ENCODE results near the gene SLC9A4. TPM values are rescaled to one million over a fixed set of nuclear protein-coding genes. Genes with fewer than 3 reads are reported as not detected.

SLC9A4 gene
- total RNA-seq, 1 donor from 2014 or later = 0.40 TPM

DNA sequence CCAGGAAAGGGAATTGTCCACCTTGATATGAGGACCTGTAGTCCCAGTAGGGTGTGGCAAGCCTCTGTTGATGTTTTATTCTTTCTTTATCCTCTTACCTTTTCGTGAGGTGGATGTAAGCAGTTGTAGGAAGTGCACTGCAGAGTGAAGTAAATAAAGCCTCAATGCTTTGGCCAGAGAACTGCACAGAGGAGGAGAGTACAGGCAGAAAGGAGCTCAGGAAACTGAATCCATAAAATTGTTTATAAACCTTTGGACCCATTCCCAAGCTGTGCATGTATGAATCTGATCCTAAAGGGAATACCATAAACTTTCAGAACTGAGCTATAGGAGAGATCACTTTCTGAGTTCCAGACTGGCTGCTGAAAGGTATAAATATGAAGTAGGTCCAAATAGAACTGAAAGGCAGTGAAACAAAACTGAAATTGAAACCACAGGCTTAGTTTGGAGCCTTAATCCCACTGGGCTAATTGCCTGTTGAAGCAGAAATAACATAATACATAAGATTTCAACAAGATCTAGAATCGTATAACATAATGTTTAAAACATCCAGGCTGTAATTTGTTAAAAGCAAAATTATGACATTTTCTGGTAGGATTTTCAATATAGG, 17.9 kb upstream of the SLC9A4 start:
- no peak for DNase-seq (ENCODE audit: low read depth)

DNA sequence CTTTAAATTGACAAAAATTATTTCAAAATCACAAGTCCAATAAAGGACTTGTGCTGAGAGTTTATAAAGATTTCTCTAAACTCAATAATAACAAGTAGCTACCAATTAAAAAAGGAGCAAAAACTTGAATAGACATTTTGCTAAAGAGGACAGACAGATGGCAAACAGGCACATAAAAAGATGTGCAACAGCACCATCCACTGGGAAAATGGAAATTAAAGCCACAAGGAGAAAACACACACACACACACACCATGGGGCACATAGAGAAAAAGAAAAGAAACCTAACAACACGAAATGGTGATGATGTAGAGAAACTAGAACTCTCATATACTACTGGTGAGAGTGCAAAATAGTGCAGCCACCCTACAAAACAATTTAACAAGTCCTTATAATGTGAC, 12.6 kb upstream of the SLC9A4 start:
- DNase-seq (ENCODE audit: low read depth) = no peak

DNA sequence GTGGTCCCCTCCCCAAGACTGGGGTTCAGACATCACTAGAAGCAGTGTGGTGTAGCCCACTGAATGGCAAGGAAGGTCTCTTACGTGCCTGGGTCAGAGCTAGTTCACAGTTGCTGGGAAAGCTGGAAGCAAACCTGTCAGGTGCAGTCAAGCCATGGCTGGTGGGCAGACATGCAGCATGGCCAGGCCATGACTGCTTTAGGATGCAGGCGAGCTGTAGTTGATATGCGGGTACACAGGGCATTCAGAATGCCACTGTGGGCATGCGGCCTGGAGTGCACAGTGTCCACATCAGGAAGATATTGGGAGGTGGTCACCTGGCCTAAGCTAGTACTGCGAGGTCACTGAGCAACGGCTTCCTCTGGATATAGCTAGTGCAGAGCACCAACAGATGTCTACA, 11.8 kb upstream of the SLC9A4 start:
- DNase-seq (ENCODE audit: low read depth) = no peak

DNA sequence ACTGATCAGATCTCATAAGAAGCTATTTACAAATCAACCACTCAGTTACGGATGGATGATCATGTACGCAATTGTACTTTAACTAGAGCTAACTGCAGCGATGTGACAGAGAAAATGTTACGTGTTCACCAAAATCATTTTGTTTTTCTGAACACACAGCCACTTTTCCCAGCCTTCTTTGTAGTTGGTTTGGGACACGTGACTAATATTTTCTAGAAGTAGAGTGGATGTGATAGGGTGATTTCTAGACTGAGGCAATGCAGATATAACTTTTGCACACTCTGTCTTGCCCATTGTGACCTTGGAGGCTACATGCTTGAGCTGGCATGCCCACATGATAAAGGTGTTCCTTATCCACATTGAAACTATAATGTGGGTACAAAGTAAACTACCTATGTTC, 9.9 kb upstream of the SLC9A4 start:
- no peak for DNase-seq (ENCODE audit: low read depth)

DNA sequence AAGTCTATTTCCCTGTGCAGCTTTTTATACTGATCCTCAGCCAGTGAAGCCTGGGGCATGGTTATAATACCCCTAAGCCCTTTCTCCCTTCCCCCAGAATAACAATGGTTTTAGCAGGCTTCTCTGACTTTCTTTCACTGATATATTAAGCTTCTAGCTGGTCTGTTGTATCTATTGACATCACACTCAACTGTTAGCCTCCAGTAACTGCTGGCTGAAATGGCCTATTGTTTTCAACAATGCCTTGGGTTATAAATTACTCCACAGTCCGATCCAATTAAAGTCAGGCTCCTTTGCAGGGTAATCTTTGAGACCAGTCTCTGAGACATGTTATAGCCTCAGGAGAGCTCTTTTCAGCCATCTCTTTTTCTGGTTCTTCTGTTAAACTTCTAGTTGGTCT, 2.9 kb upstream of the SLC9A4 start:
- DNase-seq (ENCODE audit: low read depth) = no peak

DNA sequence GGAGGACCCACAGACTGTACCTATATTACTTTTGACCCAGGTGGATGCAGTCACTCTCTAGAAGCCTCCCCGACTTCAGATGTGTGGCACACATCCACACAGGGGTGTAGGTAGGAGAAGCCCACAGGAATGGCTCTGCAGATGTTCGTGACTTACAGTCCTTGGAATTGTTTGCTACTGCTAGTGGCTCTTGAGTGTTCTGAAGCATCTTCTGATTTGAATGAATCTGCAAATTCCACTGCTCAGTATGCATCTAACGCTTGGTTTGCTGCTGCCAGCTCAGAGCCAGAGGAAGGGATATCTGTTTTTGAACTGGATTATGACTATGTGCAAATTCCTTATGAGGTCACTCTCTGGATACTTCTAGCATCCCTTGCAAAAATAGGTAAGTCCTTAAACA, 605 bp downstream of the SLC9A4 start:
- no peak for DNase-seq (ENCODE audit: low read depth)

DNA sequence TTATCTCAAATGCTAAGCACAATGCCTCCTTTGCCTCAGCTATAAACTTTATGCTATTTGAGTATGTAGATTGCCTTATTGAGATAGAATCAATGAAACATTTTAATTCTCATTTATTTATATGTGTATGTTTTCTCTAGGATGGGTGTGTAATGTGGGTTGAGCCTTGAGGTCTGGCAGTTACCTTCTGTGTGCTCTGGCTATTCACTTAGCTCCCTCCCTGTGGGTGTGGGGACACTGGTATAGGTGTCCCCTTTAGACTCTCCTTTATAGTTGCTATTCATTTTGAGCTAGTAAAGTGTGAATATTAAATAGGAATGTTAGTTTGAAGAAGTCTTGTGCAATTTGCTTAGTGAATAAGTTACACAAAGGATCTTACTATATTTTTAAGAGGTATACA, 1.8 kb downstream of the SLC9A4 start:
- no peak for DNase-seq (ENCODE audit: low read depth)

DNA sequence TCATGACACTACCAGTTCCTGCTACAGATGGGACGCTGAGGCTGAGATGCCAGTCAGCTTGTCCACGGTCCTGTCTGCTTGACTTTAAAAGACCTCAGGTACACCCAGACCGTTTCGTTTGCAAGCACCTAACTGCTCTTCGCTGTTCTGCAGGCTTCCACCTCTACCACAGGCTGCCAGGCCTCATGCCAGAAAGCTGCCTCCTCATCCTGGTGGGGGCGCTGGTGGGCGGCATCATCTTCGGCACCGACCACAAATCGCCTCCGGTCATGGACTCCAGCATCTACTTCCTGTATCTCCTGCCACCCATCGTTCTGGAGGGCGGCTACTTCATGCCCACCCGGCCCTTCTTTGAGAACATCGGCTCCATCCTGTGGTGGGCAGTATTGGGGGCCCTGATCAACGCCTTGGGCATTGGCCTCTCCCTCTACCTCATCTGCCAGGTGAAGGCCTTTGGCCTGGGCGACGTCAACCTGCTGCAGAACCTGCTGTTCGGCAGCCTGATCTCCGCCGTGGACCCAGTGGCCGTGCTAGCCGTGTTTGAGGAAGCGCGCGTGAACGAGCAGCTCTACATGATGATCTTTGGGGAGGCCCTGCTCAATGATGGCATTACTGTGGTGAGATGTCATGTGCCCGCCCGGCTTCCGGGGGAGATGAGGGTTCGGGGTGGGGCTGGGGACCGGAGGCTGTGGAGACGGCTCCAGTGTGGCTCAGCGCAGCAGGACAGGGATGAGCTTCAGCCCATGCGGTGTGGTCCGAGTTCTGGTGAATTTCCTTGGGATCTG, 5.9 kb downstream of the SLC9A4 start:
- DNase-seq (ENCODE audit: low read depth) = no peak

DNA sequence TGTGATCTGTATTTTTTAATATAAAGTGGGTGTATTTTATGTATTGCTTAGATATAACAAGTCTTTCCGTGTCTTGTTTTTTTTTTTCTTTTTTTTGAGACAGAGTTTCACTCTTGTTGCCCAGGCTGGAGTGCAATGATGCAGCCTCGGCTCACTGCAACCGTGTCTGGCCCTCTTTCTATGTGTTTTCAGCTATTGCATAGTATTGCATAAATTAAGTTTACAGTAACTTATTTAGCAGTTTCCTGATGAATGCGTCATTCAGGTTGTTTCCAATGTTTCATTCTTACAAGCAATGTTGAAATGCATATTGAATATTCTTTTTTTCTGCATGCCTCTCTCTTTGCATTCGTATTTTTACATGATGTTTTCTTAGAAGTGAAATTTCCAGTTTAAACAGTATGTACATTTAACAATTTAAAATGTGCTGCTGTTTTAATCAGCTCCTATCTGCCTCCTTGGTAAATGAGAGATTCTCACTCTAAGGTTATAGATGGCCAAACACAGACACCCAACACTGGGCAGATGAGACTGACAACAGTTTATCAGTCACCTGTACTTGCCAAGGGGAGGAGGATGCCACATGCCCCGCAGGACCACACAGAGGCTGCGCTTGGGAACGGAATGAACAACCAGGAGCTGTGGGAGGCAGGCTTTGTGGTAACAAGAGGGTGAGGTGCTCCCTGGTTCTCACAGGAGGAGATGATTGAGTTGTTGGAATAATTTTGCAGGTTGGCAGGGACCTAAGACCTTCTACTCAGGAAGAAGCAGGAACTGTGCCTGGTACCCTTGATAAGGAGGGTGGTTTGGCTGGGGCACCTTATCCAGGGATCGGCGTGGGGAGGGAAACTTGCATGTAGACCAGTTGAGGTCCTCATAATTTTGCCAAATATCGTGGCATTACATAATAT, 7.5 kb downstream of the SLC9A4 start:
- no peak for DNase-seq (ENCODE audit: low read depth)

DNA sequence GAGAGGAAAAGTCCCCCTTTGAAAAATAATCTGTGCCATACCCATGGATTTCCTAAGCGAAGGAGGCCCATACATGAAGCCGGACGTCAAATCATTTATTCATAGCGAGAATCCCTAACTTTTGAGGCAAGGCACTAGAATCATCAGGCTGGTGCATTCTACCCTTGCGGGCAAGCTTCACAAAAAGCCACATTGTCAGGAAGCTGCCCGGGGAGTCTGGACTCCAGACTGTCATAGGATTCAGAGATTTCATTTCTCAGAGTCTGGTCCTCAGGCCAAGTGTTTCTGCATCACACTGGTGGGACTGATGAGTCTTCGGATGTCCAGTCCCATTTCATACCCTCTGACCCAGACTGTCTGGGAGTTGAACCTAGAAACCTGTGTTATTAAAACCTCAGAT, 8.9 kb downstream of the SLC9A4 start:
- DNase-seq (ENCODE audit: low read depth) = no peak

DNA sequence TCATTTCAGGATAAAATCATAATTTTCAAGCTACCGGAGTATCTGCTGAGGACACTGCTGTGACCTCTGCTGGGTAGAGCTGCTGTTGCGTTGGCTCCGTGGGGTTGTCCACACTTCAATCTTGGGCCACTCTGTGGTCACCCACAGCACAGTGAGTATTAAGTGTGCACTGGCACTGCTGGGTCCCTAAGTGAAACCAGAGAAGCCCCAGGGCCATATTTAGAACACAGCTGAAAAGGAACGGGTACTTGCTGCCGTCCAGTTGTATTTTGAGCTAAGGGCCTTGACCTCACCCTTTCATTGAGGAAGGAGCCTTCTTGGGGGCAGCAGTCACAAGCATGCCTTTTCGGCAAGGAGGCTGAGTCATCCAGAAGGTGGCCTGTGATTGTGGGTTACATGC, 10.1 kb downstream of the SLC9A4 start:
- DNase-seq (ENCODE audit: low read depth) = no peak

DNA sequence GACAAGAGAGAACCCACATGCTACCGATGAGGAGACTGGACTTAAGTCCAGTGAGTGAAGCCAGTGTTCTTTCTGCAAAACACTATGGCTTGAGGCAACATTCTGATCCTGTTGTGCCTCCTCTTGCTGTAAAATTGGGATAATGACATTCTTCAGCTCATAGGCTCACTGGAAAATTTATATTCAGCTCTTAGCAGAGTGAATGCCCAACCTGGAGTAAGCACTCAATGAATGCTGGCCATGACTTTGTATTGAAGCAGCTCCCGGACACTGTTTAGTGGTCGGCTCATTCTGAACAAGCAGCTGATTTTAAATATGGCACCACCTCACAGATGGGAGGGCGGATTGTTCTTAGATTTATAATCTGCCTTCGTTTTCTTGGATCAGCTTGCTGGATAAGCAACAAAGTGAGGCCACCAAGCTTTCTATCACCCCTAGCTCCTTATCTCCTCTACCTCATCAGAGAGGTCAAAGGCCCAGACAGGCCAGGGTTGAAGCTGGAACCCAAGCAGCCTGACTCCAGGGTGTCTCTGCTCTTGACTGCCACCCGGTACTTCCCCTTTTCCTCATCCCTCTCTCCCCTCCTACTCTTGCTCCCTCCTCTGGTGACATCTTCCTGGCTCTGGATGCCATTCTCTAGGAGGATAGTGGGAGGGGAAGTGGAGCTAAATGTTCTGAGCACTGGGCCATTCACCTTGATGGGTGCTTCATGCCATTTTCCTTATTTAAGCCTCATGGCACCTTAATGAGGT, 11.5 kb downstream of the SLC9A4 start:
- DNase-seq (ENCODE audit: low read depth) = no peak

DNA sequence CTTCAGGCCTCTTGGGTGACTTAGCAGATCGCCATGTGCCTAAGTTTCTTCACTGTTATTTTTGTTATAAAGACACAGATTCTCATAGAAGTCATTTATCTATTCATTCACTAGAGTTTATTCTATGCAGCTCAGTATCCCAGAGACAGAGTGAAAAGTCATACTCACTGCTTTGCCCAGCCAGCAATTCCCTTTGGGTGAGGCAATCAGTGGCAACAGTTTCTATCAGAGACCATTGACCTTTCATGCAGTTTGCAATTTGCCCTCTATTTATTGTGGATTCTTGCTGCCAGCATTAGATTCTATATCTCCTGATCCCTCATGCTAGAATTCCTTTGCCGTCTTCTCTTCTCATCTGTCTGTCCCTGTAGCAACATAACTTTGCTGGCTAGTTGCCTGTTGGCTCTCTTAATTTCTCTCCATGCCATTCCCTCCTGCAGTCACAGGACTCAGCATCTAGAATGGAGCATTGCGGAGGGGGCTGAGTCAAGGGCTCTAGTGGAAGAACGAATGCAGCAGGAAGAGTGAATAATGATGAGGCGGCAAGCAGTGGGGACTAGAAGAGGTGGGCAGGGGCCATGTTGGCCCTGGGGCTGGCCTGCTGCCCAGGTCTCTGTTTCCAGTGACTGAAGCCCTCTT, 12.2 kb downstream of the SLC9A4 start:
- peak; percentile 10 for DNase-seq (ENCODE audit: low read depth)

DNA sequence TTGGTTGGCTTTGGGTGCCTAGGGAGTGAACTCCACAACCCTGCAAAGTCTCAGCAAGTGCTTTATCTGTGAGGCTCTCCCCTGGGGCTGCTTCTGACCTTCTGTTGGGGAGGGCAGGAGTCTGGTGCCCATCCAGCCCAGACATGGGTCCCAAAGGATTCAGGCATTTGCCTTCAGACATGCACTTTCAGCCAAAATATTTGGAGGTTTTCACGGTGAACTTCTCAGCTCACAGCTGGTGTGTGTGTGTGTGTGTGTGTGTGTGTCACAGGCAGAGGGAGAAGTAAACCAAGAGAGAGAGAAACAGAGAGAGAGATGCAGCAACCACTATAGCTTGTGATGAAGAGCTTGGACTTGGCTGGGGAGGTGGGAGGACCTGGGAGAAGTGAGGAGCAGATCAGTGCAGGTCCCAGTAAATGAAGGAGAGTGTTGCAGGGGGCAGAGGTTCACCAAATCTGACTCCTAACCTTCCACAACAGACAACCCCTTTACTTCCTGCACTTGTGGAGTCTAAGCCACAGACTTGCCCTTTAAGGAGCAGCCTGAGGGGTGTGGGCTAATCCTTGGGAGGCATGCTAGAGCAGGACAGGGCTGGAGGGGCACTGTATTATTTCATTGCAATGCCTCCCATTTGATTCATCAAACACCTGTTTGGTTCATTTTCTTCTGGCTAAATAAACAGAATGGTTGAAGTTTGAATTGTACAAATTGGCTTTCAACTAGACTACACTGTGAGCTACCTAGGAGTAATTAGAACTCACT, 14.1 kb downstream of the SLC9A4 start:
- no peak for DNase-seq (ENCODE audit: low read depth)

DNA sequence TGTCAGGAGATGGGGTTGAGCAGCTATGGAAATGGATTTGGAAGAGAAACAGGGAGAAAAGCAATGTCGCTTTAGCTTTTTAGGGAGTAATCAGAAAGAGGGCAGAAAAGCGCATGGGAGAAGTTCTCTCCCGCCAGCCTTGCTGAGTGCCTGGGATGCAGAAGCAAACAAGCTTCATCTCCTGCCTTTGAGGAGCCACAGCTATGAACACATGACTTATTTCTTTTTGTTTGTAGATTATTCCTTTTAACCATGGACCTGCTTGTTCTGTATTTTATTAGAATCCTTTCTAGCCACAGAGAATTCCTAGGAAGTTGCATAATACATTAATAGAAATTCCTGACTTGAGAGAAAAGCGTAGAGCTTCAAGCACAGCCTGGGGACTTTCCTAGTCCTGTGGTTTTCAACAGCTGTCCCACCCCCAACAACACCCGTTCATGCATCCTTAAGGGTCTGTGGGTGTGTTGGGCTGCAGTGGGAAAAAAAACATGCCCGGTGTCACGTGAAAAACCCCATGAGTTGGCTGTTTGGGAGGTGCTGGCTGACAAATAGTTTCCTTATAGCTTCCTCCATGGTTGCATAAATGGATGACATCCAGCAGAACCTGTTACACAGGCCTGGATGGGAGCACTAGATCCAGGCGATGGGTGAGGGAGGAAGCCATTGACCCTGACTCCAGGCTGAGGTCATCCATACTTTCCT, 14.9 kb downstream of the SLC9A4 start:
- DNase-seq (ENCODE audit: low read depth) = peak; percentile 98

DNA sequence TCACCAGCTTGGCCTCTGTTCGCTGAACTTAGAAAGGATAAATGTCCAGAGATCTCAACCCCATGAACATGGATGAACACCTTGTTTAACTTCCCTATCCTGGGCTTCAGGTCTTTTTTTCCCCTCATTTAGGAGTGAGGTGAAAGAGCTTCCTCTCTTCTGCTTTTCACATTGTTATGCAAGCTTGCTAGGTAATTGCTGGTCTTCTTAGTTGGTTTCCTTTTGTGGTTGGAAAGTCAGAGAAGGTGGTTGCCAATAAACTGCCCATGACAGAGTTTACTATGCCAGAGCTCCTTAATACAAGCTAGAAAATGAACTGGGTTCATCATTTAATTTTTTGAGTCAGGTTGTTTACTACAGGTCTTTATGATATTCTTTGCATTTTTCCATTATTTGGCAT, 16.6 kb downstream of the SLC9A4 start:
- peak; percentile 61 for DNase-seq (ENCODE audit: low read depth)

DNA sequence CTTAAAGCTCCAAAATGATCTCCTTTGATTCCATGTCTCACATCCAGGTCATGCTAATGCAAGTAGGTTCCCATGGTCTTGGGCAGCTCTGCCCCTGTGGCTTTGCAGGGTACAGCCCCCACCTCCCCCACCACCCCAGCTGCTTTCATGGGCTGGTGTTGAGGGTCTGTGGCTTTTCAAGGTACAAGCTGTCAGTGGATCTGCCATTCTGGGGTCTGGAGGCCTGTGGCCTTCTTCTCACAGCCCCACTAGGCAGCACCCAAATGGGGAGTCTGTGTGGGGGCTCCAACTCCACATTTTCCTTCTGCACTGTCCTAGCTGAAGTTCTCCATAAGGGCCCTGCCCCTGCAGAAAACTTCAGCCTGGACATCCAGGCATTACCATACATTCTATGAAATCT, 19.0 kb downstream of the SLC9A4 start:
- DNase-seq (ENCODE audit: low read depth) = no peak

DNA sequence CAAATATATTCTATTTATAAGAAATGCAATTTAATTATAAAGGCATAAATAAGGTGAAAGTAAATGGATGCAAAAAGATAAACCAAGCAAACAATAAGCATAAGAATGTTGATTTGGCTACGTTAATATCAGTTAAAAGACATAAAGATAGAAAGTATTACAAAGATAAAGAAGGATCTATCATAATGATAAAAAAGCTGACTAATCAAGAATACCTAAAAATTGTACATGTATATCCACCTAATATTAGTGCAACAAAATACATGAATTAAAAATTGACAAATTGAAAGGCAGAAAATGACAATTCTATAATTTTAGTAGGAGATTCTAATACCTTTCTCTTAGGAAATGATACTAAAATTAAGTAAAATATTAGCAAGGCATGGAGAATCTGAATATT, 21.5 kb downstream of the SLC9A4 start:
- no peak for DNase-seq (ENCODE audit: low read depth)

DNA sequence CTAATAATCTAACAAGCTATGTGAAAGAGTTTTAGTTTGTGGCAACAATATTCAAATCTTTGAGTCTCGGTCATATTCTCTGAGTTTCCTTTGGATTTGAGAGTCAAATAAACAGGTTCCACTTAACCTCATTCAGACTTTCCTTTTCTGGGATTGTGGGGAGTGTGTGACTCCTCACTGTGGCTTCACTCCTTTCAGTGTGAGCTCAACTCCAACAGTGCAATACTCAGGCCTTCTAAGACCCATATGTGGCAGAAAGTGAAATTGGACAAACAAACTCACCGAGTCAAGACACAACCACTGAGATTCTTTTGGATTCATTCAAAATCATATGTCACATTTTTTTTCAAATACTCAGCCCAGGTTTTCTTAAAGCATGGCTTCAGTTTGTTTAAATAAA, 25.4 kb downstream of the SLC9A4 start:
- no peak for DNase-seq (ENCODE audit: low read depth)

DNA sequence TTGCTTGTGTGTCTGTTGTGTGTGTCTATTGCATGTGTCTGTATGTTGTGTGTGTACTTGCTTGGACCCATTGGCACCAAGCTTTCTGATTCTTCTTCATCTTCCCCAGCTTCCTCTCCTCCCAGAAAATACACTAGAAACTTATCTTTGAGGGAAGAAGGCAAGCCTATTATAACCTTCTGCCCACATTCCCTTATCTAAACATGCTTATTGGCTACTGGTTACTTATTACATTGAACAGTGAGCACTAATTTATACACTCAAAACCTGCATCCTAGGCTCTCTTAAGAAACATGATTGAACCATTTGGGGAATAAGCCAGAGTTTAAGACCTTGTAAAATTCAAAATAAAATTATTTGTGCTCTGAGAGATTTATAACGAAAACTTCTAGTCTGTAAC, 26.5 kb downstream of the SLC9A4 start:
- DNase-seq (ENCODE audit: low read depth) = no peak

All from renal cortical epithelial cell (primary cell).